Measurements from ENCODE around the gene GALNT17. TPM values are rescaled to one million over a fixed set of nuclear protein-coding genes. Genes with fewer than 3 reads are reported as not detected.

GALNT17 gene
- total RNA-seq, 1 donor from 2014 or later = 0.12 TPM

GRCh38 chr7:71385330-71385729 lies 253.4 kb downstream of the GALNT17 start:
- no peak for DNase-seq (ENCODE audit: low read depth)
- TF ChIP-seq CTCF (conservative IDR thresholded peaks at IDR 0.05; ENCODE audit: low read depth, low read length) = no peak
- no peak overlapping the region for H3K4me3 ChIP-seq (ENCODE audit: low read depth, low read length)

- H3K4me3 ChIP-seq (ENCODE audit: low read depth, low read length) = no peak overlapping the region
- no peak for TF ChIP-seq CTCF (conservative IDR thresholded peaks at IDR 0.05; ENCODE audit: low read depth, low read length)
- no peak for DNase-seq (ENCODE audit: low read depth)
Measured at GRCh38 chr7:71386152-71386785, 254.3 kb downstream of the GALNT17 start.

- no peak overlapping the region for H3K4me3 ChIP-seq (ENCODE audit: low read depth, low read length)
- DNase-seq (ENCODE audit: low read depth) = no peak
- TF ChIP-seq CTCF (conservative IDR thresholded peaks at IDR 0.05; ENCODE audit: low read depth, low read length) = no peak
Measured at GRCh38 chr7:71388181-71388580, 256.2 kb downstream of the GALNT17 start.

- no peak overlapping the region for H3K4me3 ChIP-seq (ENCODE audit: low read depth, low read length)
- no peak for DNase-seq (ENCODE audit: low read depth)
- no peak for TF ChIP-seq CTCF (conservative IDR thresholded peaks at IDR 0.05; ENCODE audit: low read depth, low read length)
Measured at GRCh38 chr7:71389976-71390375, 258.0 kb downstream of the GALNT17 start.

GRCh38 chr7:71393661-71394060 lies 261.7 kb downstream of the GALNT17 start:
- DNase-seq (ENCODE audit: low read depth) = no peak
- no peak for TF ChIP-seq CTCF (conservative IDR thresholded peaks at IDR 0.05; ENCODE audit: low read depth, low read length)
- no peak overlapping the region for H3K4me3 ChIP-seq (ENCODE audit: low read depth, low read length)

- TF ChIP-seq CTCF (conservative IDR thresholded peaks at IDR 0.05; ENCODE audit: low read depth, low read length) = no peak
- H3K4me3 ChIP-seq (ENCODE audit: low read depth, low read length) = no peak overlapping the region
- DNase-seq (ENCODE audit: low read depth) = no peak
Measured at GRCh38 chr7:71402684-71403083, 270.7 kb downstream of the GALNT17 start.
